ENCODE measurements around the gene AFAP1L1. TPM values are rescaled to one million over a fixed set of nuclear protein-coding genes. Genes with fewer than 3 reads are reported as not detected.

The AFAP1L1 gene
- total RNA-seq, 3 donors from 2014 or later = 0.08 to 0.21 TPM; not detected in 1

DNA sequence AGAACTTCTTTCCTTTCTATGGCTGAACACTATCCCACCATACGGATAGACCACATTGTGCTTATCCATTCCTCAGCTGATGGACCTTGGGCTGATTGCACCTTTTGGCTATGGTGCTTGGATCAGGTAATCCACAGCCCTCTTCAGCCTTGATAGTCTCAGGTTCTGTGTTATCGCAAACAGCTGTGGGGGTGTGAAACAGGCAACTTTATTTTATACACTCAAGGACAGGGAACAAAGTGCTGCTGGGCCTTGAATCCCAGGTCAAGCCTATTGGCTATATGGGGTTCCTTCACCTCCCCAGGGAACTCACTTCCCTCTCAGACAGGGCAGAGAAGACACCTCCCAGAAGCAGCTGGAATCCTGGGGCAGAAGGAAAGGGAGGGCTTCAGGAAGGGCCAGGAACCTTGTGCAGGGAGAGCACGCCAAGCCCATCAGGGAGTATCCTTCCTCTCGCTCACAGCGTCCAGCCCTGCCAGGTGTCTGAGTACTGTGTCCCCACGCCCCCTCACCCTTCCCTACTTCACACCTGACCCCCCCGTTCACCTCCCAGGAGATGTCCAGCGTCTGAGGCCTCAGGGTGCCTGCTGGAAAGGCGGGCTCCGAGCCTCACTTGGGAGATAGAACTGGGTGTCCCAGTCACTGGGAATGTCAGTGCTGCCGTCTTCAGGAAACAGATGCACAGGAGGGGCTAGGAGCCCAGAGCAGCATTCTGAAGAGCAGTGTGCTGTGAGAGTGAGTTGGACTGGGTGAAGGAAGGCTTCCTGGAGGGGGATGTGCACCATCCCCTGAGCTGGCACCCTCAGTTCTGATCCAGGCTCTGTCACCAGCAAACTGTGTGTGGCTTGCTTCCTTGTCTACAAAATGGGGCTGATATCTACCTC is 32.8 kb downstream of the AFAP1L1 start:
- no peak for ATAC-seq
- no peaks in the 10 kb centered on the region for H3K9me3 Mint-ChIP-seq
- H3K36me3 Mint-ChIP-seq (ENCODE audit: insufficient read depth) = no peaks in the 10 kb centered on the region
- H3K4me3 Mint-ChIP-seq = no peak overlapping the region
- no peak for DNase-seq
- H3K27me3 Mint-ChIP-seq (ENCODE audit: low read depth) = peaks cover 4% of the 10 kb centered on the region
- peaks cover 5% of the 10 kb centered on the region for H3K4me1 Mint-ChIP-seq (ENCODE audit: low read depth)

DNA sequence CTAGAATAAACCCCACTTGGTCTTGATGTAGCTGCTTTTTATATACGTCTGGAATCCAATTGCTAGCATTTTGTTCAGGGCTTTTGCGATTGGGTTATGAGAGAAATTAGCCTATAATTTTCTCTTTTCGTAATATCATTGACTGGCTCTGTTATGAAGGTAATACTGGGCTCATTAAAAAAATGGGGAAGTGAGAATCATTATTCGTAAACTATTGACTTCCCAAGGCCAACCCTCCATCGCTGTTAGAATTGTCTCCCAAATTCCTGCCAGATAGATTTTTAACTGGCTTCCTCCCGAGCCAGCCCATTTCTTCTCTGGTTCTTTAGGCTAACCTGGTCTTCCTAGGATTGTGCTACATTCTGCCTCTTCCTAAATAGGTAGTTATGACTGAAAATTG is 37.7 kb downstream of the AFAP1L1 start:
- H3K27me3 Mint-ChIP-seq (ENCODE audit: low read depth) = no peaks in the 10 kb centered on the region
- no peaks in the 10 kb centered on the region for H3K4me1 Mint-ChIP-seq (ENCODE audit: low read depth)
- no peak for ATAC-seq
- H3K36me3 Mint-ChIP-seq (ENCODE audit: insufficient read depth) = no peaks in the 10 kb centered on the region
- H3K4me3 Mint-ChIP-seq = no peak overlapping the region
- no peaks in the 10 kb centered on the region for H3K9me3 Mint-ChIP-seq
- no peak for DNase-seq

DNA sequence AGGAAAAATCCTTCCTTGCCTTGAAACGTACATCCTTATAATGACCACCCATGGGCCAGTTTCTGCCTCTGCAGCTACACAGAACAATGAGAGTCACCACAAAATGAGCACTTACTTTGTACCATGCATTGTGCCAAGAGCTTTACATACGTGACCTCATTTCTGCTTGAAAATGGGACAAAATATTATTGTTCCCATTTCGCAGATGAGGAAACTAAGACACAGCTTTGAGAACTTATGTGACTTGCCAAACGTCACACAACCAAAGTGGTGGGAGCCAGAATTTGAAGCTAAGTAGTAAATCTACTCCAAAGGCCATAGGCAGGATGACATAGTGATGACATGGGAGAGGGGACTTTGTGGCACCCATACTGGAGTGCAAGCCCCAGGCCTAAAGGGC is 38.8 kb downstream of the AFAP1L1 start:
- Mint-ChIP-seq H3K9me3 (no peaks in the 10 kb centered on the region), H3K4me3 (no peak overlapping the region), H3K27me3 (ENCODE audit: low read depth) (no peaks in the 10 kb centered on the region), H3K36me3 (ENCODE audit: insufficient read depth) (no peaks in the 10 kb centered on the region), H3K4me1 (ENCODE audit: low read depth) (no peaks in the 10 kb centered on the region)
- ATAC-seq (no peak), DNase-seq (no peak)

DNA sequence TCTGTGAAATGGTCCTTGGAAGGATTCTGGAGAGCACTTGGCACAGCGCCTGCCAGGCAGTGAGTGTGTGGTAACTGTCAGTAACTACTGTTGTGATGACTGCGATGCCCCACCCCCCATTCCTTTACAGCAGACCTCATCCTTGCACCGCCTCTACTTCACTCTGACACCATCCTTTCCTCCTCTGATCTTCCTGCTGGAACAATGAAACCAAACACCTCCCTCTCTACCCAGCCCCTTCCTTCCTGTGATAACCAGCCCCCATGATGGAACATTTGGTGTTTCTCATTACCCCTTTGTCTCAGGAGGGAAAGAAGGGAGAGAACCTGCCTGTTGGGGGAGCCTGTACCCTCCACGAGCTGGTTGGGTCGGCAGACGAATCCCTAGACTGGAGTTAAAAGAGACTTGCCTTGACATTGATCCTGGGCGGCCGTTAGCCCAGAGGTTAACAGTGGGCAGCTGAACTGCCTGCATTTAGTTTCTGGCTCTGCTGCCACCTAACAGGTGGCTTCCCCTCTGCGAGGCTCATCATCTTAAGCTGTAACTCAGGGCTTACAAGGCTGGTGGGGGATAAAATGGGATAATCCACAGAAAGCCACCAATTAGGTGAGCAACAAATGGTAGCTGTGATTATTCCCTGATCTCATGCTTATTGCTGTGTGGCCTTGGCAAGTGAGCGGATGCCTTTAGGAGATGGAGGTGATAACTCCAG is 39.4 kb downstream of the AFAP1L1 start:
- no peaks in the 10 kb centered on the region for H3K9me3 Mint-ChIP-seq
- no peaks in the 10 kb centered on the region for H3K4me1 Mint-ChIP-seq (ENCODE audit: low read depth)
- no peaks in the 10 kb centered on the region for H3K27me3 Mint-ChIP-seq (ENCODE audit: low read depth)
- H3K4me3 Mint-ChIP-seq = no peak overlapping the region
- H3K36me3 Mint-ChIP-seq (ENCODE audit: insufficient read depth) = no peaks in the 10 kb centered on the region
- DNase-seq (no peak), ATAC-seq (no peak)

DNA sequence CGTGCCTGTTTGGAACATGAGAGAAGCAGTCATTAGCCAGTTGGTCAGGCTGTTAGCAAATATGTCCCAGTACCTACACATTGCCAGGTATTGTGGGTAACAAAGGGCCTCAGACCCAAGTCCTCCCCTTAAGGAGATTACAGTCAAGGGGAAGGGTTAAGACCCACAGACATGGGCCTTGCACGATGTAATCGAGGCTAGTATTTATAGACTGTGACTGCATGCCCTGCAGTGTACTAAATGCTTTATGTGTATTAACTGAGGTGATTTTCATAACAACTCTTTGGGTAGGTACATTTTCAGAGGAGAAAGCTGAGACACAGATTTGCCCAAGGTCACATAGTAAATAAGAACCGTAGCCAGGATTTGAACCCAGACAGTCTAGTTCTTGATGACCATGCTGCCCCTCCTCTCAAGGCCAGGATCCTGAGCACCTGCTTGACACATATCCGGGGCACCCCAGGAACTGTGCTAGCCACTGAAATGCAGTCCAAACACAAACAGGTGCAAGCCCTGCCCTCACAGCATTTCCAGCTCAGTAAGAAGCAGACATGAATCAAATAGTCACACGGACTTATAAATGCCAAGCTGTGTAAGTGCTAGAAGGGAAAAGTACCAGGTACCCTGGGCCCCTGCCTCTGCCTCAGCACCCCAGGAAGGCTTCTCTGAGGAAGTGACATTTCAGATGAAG is 41.6 kb downstream of the AFAP1L1 start:
- DNase-seq (no peak), ATAC-seq (no peak)
- no peaks in the 10 kb centered on the region for H3K27me3 Mint-ChIP-seq (ENCODE audit: low read depth)
- H3K36me3 Mint-ChIP-seq (ENCODE audit: insufficient read depth) = no peaks in the 10 kb centered on the region
- H3K4me1 Mint-ChIP-seq (ENCODE audit: low read depth) = peaks cover 2% of the 10 kb centered on the region
- no peaks in the 10 kb centered on the region for H3K9me3 Mint-ChIP-seq
- H3K4me3 Mint-ChIP-seq = no peak overlapping the region

DNA sequence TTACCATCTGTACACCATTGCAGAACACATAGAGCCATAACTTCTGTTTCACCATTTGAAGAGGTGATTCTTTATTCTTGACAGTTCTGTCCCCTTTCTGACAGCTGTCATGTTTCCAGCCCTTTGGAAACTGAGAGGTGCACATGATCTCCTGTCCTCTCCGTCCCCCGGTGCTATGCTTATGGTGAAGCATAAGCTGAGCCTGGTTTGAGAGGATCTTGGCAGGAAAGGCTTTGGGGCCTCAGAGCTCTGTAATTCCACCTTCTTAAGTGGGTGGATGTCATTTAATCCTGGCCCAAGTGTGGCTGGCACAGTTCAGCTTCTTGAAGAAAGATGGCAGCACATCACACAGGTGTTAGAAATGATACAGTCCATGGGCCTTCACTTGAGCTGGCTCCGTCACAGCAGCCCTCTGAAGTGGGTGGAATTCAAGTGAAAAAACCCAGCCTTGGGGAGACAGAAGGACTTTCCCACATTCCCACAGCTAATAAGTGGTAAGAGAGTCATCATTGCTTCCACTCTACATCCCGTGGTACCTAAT is 43.0 kb downstream of the AFAP1L1 start:
- Mint-ChIP-seq H3K27me3 (ENCODE audit: low read depth) (no peaks in the 10 kb centered on the region), H3K9me3 (no peaks in the 10 kb centered on the region), H3K4me3 (no peak overlapping the region), H3K36me3 (ENCODE audit: insufficient read depth) (no peaks in the 10 kb centered on the region), H3K4me1 (ENCODE audit: low read depth) (peaks cover 2% of the 10 kb centered on the region)
- DNase-seq (no peak), ATAC-seq (no peak)

DNA sequence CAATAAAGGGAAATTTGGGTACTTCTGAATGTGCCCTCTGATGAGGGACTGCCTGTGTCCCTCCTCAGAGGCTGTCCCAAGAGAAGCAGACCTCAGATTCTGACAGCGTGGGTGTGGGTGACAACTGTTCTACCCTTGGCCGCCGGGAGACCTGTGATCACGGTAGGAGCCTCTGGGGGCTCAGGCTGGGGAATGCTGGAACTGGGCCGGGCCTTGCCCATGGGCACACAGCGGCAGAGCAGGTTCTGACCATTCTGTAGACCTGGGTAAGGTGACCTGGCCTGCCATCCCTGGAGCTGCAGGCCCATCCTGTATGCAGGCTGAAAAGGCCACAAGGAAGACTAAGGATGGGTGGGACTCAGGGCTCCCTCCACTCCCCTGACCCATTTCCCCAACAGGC is 44.1 kb downstream of the AFAP1L1 start:
- H3K27me3 Mint-ChIP-seq (ENCODE audit: low read depth) = no peaks in the 10 kb centered on the region
- no peak for ATAC-seq
- no peaks in the 10 kb centered on the region for H3K9me3 Mint-ChIP-seq
- no peak for DNase-seq
- no peak overlapping the region for H3K4me3 Mint-ChIP-seq
- no peaks in the 10 kb centered on the region for H3K36me3 Mint-ChIP-seq (ENCODE audit: insufficient read depth)
- peaks cover 2% of the 10 kb centered on the region for H3K4me1 Mint-ChIP-seq (ENCODE audit: low read depth)

DNA sequence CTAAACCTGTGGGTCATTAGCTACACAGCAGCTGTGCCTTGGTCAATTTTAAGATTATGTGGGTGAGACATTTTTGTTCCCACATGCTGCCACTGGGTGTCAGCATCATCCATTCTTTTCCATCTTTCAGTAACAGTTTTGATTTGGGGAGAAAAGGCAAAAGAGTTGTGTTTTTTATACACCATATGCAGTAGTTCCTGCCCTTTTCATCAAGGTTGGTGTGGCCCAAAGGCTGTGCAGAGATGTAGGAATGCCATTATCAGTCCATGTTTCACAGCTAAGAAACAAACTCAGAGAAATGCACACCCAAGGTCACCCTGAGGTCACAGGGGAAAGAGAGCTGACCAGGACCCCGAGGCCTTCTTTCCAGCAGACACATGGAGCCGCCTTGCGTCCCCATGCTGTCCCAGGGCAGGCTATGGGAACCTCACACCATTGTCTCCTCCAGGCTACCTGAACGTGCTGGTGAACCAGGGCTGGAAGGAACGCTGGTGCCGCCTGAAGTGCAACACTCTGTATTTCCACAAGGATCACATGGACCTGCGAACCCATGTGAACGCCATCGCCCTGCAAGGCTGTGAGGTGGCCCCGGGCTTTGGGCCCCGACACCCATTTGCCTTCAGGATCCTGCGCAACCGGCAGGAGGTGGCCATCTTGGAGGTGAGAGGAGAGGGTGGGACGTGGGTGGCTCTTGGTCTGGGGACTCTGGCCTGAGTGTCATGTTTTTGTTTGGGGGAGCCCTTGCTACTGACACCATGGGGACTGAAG is 45.8 kb downstream of the AFAP1L1 start:
- DNase-seq (peak; percentile 22), ATAC-seq (peak; percentile 46 to 66)
- no peaks in the 10 kb centered on the region for H3K27me3 Mint-ChIP-seq (ENCODE audit: low read depth)
- peaks cover 2% of the 10 kb centered on the region for H3K4me1 Mint-ChIP-seq (ENCODE audit: low read depth)
- no peaks in the 10 kb centered on the region for H3K36me3 Mint-ChIP-seq (ENCODE audit: insufficient read depth)
- H3K4me3 Mint-ChIP-seq = no peak overlapping the region
- H3K9me3 Mint-ChIP-seq = no peaks in the 10 kb centered on the region

DNA sequence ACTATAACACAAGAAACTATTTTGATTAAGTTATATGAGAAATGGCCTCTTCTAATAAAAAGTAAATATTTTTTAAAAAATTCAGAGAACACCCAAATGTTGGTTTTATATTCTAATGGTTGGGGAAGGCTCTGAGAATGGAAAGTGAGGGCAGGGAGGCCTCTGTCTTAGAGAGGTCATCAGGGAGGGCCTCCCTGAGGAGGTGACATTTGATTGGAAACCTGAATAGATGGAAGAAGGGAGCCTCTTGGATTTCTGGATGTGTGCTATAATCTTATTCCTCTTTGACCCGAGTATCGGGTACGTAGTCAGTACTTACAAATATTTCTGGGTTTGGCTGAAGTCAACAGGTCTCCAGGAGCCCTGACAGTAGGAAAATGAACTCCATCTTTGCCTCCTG is 47.5 kb downstream of the AFAP1L1 start:
- Mint-ChIP-seq H3K4me1 (ENCODE audit: low read depth) (peaks cover 2% of the 10 kb centered on the region), H3K36me3 (ENCODE audit: insufficient read depth) (no peaks in the 10 kb centered on the region), H3K9me3 (no peaks in the 10 kb centered on the region), H3K4me3 (no peak overlapping the region), H3K27me3 (ENCODE audit: low read depth) (no peaks in the 10 kb centered on the region)
- DNase-seq (no peak), ATAC-seq (no peak)

DNA sequence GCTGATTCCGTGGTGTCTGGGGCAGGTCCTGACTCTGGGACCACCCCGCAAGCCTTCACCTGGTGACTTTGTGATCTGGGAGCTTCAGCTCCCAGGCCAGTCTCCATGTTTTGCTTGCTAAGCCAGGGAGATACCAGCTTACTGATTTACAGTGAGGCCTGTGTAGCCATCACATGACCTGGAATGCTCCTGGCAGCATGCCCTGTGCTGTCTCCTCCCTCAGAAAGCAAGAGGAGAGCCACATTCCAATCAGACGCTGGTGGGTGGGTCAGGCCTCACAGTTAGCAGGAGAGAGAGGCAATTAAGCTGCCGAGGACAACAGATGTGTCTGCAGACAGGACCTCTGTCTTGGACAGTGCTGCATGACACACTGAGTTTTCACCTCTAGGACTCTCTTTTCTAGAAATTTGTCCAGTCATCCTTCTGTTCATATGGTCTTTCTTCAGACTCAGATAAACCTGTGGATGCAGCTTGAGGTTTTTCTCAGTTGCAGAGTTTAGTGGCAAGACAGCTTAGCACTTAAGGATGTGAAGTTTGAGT is 49.2 kb downstream of the AFAP1L1 start:
- DNase-seq = no peak
- Mint-ChIP-seq H3K9me3 (no peaks in the 10 kb centered on the region), H3K27me3 (ENCODE audit: low read depth) (no peaks in the 10 kb centered on the region), H3K4me1 (ENCODE audit: low read depth) (peaks cover 2% of the 10 kb centered on the region), H3K36me3 (ENCODE audit: insufficient read depth) (no peaks in the 10 kb centered on the region), H3K4me3 (no peak overlapping the region)
- no peak for ATAC-seq

DNA sequence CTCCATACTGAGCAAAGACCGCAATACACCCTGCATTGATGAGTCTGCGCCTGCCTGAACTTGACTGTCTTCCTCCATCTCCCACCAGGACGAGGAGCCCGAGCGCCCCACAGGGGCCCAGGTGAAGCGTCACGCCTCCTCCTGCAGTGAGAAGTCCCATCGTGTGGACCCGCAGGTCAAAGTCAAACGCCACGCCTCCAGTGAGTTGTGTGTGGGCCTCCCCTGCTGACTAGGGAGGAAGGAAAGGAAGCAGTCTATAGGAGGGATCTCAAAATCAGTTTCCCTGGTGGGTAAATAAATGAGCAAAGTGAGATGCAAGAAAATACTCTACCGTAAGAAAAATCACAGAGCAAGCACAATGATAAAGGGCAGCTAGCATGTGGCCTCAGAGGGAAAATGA is 50.9 kb downstream of the AFAP1L1 start:
- Mint-ChIP-seq H3K4me1 (ENCODE audit: low read depth) (no peaks in the 10 kb centered on the region), H3K27me3 (ENCODE audit: low read depth) (no peaks in the 10 kb centered on the region), H3K4me3 (no peak overlapping the region), H3K36me3 (ENCODE audit: insufficient read depth) (no peaks in the 10 kb centered on the region), H3K9me3 (no peaks in the 10 kb centered on the region)
- ATAC-seq (no peak), DNase-seq (no peak)

DNA sequence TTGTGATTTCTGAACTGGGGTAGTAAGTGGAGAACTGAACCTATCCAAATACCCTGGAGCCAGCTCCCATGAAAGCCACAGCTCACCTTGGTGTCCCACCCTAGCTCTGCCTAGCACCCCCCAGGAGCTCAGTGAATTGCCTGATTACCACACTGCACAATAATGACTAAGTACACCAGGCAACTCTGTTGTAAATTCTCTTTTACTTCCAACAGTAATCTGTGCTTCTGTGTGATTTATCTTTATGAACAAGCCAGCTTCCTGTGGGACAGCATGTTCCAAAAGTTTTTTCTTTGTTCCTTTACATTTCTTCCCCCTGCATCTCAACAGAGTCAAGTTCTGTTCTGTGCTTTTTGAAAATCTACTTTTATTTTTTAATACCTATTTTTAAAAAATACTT is 51.6 kb downstream of the AFAP1L1 start:
- no peak for ATAC-seq
- no peaks in the 10 kb centered on the region for H3K27me3 Mint-ChIP-seq (ENCODE audit: low read depth)
- DNase-seq = no peak
- no peak overlapping the region for H3K4me3 Mint-ChIP-seq
- H3K36me3 Mint-ChIP-seq (ENCODE audit: insufficient read depth) = no peaks in the 10 kb centered on the region
- H3K9me3 Mint-ChIP-seq = no peaks in the 10 kb centered on the region
- no peaks in the 10 kb centered on the region for H3K4me1 Mint-ChIP-seq (ENCODE audit: low read depth)

DNA sequence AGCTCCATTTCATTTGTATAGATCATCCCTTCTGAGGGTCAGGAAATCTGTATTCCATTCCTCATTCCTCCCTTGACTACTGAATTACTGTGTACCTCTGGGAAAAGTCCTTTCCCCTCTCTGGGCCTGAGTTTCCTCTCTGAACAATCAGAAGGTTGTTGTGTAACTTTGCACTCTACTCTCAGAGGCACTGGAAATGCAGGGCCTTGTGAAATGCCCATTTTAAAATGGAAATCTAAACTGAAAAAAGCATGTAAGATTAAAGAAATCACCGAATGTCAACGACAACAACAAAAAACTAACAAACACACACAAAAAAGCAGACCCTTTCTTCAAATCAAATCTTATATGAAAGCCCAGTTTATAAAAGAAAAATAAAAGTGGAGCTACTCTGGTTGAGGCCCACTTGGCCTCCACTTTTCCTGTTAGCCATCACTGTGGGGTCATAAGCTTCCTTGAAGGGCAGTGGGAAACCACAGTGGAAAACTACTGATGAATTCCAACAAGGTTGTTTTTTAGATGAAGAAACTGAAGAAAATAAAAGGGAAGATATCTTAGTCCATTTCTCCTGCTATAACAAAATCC is 52.1 kb downstream of the AFAP1L1 start:
- Mint-ChIP-seq H3K4me1 (ENCODE audit: low read depth) (no peaks in the 10 kb centered on the region), H3K27me3 (ENCODE audit: low read depth) (no peaks in the 10 kb centered on the region), H3K4me3 (no peak overlapping the region), H3K9me3 (no peaks in the 10 kb centered on the region), H3K36me3 (ENCODE audit: insufficient read depth) (no peaks in the 10 kb centered on the region)
- ATAC-seq = no peak
- no peak for DNase-seq
